PC-3 (cell line): ENCODE results near the gene ENTHD1. TPM values are rescaled to one million over a fixed set of nuclear protein-coding genes. Genes with fewer than 3 reads are reported as not detected.

ENCODE experiments used
- ATAC-seq: fragments of 200-7000 bp; cut with Tn5 transposase; 2 replicates; pipeline ENCODE4 v1.9.1; 2020; ENCODE audit warnings: mild to moderate bottlenecking, moderate library complexity
- BruUV-seq: library from RNA; stranded (reverse); fragments of 400-500 nt; replicated peaks from 2 replicates; lab custom pipeline; 2021; lab: Mats Ljungman, UMichigan
- CTCF ChIA-PET: fragments of 300-600 bp; sonication (Branson Sonifier 250); formaldehyde crosslinking; loops from one replicate; lab custom pipeline; 2022; ENCODE audit warnings: antibody characterized with exemption; lab: Charles Lee
- POLR2A ChIA-PET: fragments of 300-600 bp; sonication (Branson Sonifier 250); formaldehyde crosslinking; loops from one replicate; lab custom pipeline; 2022; ENCODE audit warnings: antibody characterized with exemption; ENCODE audit not compliant: unreplicated experiment; lab: Charles Lee
- DNase-seq: peaks from one replicate; pipeline ENCODE4 v3.0.0-alpha.2; 2015
- H2AFZ ChIP-seq: fragments of 300-600 bp; sonication (generic); 2 replicates; pipeline ENCODE4 v1.6.0; 2016; ENCODE audit warnings: antibody characterized with exemption, low read length
- H3F3A ChIP-seq: fragments of 300-600 bp; sonication (generic); one replicate; pipeline ENCODE4 v1.6.0; 2017; ENCODE audit warnings: antibody characterized with exemption, low read length, control low read depth, mild to moderate bottlenecking; ENCODE audit not compliant: unreplicated experiment
- H3K27ac ChIP-seq: fragments of 300-600 bp; sonication (generic); 2 replicates; pipeline ENCODE4 v1.5.1; 2016; ENCODE audit warnings: mild to moderate bottlenecking, low read length
- H3K27me3 ChIP-seq: fragments of 300-600 bp; sonication (generic); 2 replicates; pipeline ENCODE4 v1.6.1; 2016; ENCODE audit warnings: low read length, mixed read lengths
- H3K36me3 ChIP-seq: fragments of 300-600 bp; sonication (generic); 2 replicates; pipeline ENCODE4 v1.6.1; 2016; ENCODE audit warnings: low read depth, mixed run types, low read length, mixed read lengths
- H3K4me1 ChIP-seq: fragments of 300-600 bp; sonication (generic); 2 replicates; pipeline ENCODE4 v1.5.1; 2016; ENCODE audit warnings: low read length; ENCODE audit not compliant: insufficient read depth
- H3K4me2 ChIP-seq: fragments of 300-600 bp; sonication (generic); 2 replicates; pipeline ENCODE4 v1.6.0; 2016; ENCODE audit warnings: low read length
- H3K4me3 ChIP-seq: fragments of 300-600 bp; sonication (generic); 2 replicates; pipeline ENCODE4 v1.5.1; 2016; ENCODE audit warnings: mild to moderate bottlenecking, low read length, mixed read lengths
- H3K79me2 ChIP-seq: fragments of 300-600 bp; sonication (generic); 2 replicates; pipeline ENCODE4 v1.6.1; 2017; ENCODE audit warnings: low read length, mixed read lengths
- H3K9ac ChIP-seq: fragments of 300-600 bp; sonication (generic); 2 replicates; pipeline ENCODE4 v1.6.0; 2016; ENCODE audit warnings: mild to moderate bottlenecking, low read length
- H3K9me2 ChIP-seq: fragments of 300-600 bp; sonication (generic); replicated peaks from 2 replicates; pipeline ENCODE4 v1.6.1; 2016; ENCODE audit warnings: mixed run types, low read length, mixed read lengths
- H3K9me3 ChIP-seq: fragments of 300-600 bp; sonication (generic); 2 replicates; pipeline ENCODE4 v1.6.1; 2016; ENCODE audit warnings: low read length, mixed read lengths
- H4K20me1 ChIP-seq: fragments of 300-600 bp; sonication (generic); 2 replicates; pipeline ENCODE4 v1.6.1; 2016; ENCODE audit warnings: low read length, mixed read lengths
- EZH2 ChIP-seq: fragments of 300-600 bp; sonication (generic); IDR thresholded peaks from one replicate; pipeline ENCODE4 v1.6.1; 2017; ENCODE audit warnings: antibody characterized with exemption, mild to moderate bottlenecking, low read length; ENCODE audit not compliant: unreplicated experiment
- EZH2phosphoT487 ChIP-seq: fragments of 300-600 bp; sonication (generic); IDR thresholded peaks from 2 replicates; pipeline ENCODE4 v1.6.1; 2018; ENCODE audit warnings: mild to moderate bottlenecking, antibody characterized with exemption, low read length, borderline replicate concordance
- intact Hi-C: fragments of 100-400 bp; cut with micrococcal nuclease; formaldehyde crosslinking; loops from 2 replicates; pipeline ENCODE4 v1.9.0; 2023
- total RNA-seq: library from RNA; depleted of rRNA; stranded (reverse); fragments of >200 nt; gene quantifications from 2 replicates; pipeline ENCODE4 v1.2.3, GENCODE V29; 2014
- TF ChIP-seq, protein P1 (sequence below): fragments of 300-600 bp; sonication (generic); conservative IDR thresholded peaks from 2 replicates; pipeline ENCODE4 v1.5.1; 2017; ENCODE audit warnings: antibody characterized with exemption, low read depth, mild to moderate bottlenecking, low read length

Gene ENTHD1
- total RNA-seq, 1 experiment from 2014 or later, result not detected

DNA sequence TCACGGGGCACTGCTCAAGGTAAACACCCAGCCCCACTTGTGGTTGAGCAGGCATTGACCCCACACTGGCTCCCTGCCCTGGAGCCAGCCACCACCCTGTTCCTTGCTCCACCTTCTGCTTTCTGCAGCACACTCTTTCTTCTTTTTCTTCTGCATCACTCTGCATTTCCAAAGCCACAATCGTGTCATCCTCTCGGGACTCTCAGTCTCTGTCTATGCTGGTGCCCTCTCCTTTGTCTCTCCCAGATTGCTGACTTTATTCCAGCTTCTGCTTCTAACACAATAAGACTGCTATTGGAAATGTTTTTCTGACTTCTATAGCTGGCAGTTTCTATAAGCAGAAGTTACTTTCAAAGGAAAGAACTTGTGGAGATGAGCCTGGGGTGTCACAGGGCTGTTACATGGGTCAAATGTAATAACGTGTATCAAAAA lies 21.8 kb upstream of the ENTHD1 start:
- no peaks in the 10 kb centered on the region for H3K36me3 ChIP-seq
- CTCF ChIA-PET, result no interaction called here
- H3K79me2 ChIP-seq, result no peaks in the 10 kb centered on the region
- ATAC-seq (no peak), DNase-seq (no peak)
- H3K9me3 ChIP-seq, result no peaks in the 10 kb centered on the region
- BruUV-seq, result no TSS peak
- intact Hi-C loops, result no loop called here
- POLR2A ChIA-PET, result no interaction called here
- peaks cover 64% of the 10 kb centered on the region for H3K27me3 ChIP-seq
- TF ChIP-seq, protein P1, sequence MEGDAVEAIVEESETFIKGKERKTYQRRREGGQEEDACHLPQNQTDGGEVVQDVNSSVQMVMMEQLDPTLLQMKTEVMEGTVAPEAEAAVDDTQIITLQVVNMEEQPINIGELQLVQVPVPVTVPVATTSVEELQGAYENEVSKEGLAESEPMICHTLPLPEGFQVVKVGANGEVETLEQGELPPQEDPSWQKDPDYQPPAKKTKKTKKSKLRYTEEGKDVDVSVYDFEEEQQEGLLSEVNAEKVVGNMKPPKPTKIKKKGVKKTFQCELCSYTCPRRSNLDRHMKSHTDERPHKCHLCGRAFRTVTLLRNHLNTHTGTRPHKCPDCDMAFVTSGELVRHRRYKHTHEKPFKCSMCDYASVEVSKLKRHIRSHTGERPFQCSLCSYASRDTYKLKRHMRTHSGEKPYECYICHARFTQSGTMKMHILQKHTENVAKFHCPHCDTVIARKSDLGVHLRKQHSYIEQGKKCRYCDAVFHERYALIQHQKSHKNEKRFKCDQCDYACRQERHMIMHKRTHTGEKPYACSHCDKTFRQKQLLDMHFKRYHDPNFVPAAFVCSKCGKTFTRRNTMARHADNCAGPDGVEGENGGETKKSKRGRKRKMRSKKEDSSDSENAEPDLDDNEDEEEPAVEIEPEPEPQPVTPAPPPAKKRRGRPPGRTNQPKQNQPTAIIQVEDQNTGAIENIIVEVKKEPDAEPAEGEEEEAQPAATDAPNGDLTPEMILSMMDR, result no peak
- TF ChIP-seq EZH2 (no peak), EZH2phosphoT487 (no peak)
- no peak overlapping the region for H3K27ac ChIP-seq
- H4K20me1 ChIP-seq, result no peaks in the 10 kb centered on the region
- H3K9ac ChIP-seq, result no peak overlapping the region
- no peaks in the 10 kb centered on the region for H3K4me1 ChIP-seq
- no peak overlapping the region for H2AFZ ChIP-seq
- H3F3A ChIP-seq, result no peaks in the 10 kb centered on the region
- no peak overlapping the region for H3K4me3 ChIP-seq
- no peaks in the 10 kb centered on the region for H3K9me2 ChIP-seq
- H3K4me2 ChIP-seq, result no peak overlapping the region

DNA sequence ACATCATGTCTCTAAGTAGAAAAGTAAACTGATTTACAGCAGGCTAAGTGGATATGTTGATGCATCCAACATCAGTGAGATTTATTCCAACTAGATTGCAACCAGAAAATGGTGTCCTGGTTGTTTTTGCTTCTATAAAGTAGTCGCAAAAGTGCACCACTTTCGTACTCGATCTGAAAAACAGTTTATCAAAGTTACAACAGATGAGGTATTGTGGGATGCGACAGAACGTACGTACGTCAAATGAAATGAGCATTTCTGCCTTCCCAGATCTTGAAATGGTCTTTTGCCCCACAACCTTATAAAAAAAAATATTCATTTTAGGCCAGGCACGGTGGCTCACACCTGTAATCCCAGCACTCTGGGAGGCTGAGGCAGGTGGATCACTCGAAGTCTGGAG lies 21.0 kb upstream of the ENTHD1 start:
- no peaks in the 10 kb centered on the region for H3K9me3 ChIP-seq
- no peak for TF ChIP-seq EZH2
- TF ChIP-seq EZH2phosphoT487, result no peak
- TF ChIP-seq, protein P1, result no peak
- H3K36me3 ChIP-seq, result no peaks in the 10 kb centered on the region
- H3K27ac ChIP-seq, result no peak overlapping the region
- no peak overlapping the region for H3K4me2 ChIP-seq
- no peaks in the 10 kb centered on the region for H3K79me2 ChIP-seq
- no peak overlapping the region for H3K4me3 ChIP-seq
- H3K9me2 ChIP-seq, result no peaks in the 10 kb centered on the region
- intact Hi-C loops, result no loop called here
- peaks cover 58% of the 10 kb centered on the region for H3K27me3 ChIP-seq
- H4K20me1 ChIP-seq, result no peaks in the 10 kb centered on the region
- no TSS peak for BruUV-seq
- no peak overlapping the region for H3K9ac ChIP-seq
- DNase-seq (no peak), ATAC-seq (no peak)
- no peaks in the 10 kb centered on the region for H3K4me1 ChIP-seq
- ChIA-PET CTCF (no interaction called here), POLR2A (no interaction called here)
- no peaks in the 10 kb centered on the region for H3F3A ChIP-seq
- no peak overlapping the region for H2AFZ ChIP-seq

DNA sequence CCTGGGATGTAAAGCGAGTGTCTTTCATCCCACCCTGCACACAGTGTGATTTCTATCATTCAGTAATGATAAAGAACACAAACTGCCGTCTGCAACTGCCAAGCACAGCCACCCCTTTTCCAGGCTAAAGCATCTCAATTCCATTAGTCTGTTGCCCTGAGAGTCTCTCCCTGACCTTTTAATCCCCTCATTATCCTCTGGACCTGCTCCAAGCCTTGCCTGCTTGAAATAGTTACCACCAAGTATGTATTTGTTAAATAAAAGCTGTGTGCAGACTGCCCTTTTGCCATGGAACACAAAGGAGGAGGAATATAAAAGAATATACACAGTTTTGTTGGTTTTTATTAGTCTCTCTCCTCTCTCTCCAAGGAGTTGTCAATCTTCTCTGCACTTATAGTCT lies 20.3 kb upstream of the ENTHD1 start:
- Histone ChIP-seq H3K27me3 (peaks cover 58% of the 10 kb centered on the region), H3K27ac (no peak overlapping the region), H3K9me3 (no peaks in the 10 kb centered on the region), H3K4me2 (no peak overlapping the region), H3K79me2 (no peaks in the 10 kb centered on the region), H4K20me1 (no peaks in the 10 kb centered on the region), H3F3A (no peaks in the 10 kb centered on the region), H3K4me1 (no peaks in the 10 kb centered on the region), H3K36me3 (no peaks in the 10 kb centered on the region), H3K9ac (no peak overlapping the region), H2AFZ (no peak overlapping the region), H3K9me2 (no peaks in the 10 kb centered on the region), H3K4me3 (no peak overlapping the region)
- CTCF ChIA-PET, result interaction anchor here (0.6 kb wide), 1 partner anchor 18 kb away, joined by 7 read pairs; no protein-coding TSS in a partner anchor
- POLR2A ChIA-PET, result no interaction called here
- intact Hi-C loops, result no loop called here
- ATAC-seq (no peak), DNase-seq (no peak)
- TF ChIP-seq EZH2, result no peak
- no peak for TF ChIP-seq EZH2phosphoT487
- TF ChIP-seq, protein P1, result no peak
- BruUV-seq, result no TSS peak
